GM21423 (cell line): ENCODE data around the gene PXMP2.
"Not testable (repeated sequence)": the region's sequence is repeated elsewhere in the genome, so short reads cannot be mapped to it uniquely, and the experiment has no call there.

Source experiments
- ATAC-seq: cut with Tn5 transposase; IDR thresholded peaks from one replicate; pipeline ENCODE4 v1.9.1; 2021; ENCODE audit warnings: mild to moderate bottlenecking, moderate library complexity; ENCODE audit not compliant: unreplicated experiment

Gene PXMP2

DNA sequence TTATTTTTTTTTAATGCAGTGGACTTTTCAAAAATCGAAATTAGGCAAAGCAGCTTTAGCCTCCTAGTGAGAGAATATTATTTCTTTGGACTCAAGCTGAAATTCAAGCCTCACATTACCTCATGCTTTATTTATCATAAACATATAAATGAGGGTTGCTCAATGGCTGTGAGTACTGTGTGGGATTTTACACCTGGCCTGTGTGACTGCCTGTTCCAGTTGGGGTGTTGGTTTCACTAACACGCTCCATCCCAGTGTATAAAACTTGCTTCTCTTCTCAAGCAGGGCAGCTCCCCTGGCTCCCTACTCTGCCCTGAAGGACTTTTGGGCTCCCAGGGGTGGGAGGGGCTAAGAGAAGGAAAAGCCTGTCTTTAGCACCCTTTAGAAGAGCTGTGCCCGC is 59.2 kb downstream of the PXMP2 start:
- ATAC-seq, result no peak

DNA sequence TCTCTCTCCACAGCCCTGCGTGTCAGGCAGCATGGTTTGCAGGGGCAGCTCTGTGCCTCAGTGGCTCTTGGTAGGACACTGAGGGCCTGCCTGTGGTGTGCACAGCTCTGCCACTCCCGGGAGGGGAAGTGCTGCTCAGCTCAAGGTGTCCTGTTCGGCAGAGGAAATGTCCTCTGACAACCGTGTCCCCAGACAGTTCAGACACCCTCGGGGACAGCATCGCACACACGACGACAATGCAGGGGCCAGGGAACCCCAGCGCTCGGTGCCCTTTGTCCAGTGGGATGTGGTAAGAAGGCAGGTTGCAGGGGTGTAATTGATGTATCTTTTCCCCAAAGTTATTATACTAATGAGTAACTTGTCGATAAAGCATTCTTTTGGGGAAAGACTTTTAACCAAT is 60.0 kb downstream of the PXMP2 start:
- no peak for ATAC-seq

DNA sequence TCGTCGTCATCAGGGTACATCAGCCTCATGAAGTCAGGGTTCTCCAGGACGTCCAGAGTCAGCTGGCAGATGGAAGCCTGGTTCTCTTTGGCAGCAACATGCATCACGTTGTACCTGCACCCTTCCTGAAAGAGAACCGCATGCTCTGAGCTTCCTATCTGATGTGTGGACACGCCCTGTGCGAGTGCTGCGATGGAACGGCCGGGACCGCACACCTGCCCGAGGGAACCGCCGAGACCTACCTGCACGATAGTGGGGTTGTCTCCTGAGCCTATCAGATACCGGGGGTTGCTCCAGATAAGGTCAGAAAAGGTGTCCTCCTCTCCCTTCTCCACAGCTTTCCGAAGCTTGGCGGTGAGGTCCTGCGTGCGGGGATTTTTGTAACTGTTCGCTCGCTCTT is 60.5 kb downstream of the PXMP2 start:
- ATAC-seq, result no peak

DNA sequence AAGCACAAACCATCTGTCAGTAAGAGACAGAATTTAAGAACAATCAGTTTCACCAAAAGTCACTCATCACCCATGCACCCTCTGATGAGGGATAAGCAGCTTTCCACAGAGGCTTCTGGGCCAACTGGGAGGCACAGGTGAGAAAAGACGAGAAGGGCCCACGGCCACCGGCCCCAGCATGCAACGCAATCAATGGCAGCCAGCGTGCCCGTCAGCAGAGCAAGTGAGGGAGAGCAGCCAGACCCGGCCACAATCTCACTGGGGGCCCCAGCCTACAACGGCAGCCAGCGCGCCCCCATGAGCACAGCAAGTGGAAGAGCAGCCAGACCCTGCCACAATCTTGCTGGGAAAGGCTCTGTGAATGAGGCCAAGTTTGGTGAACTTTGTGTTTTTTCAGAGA is 60.9 kb downstream of the PXMP2 start:
- ATAC-seq, result no peak

DNA sequence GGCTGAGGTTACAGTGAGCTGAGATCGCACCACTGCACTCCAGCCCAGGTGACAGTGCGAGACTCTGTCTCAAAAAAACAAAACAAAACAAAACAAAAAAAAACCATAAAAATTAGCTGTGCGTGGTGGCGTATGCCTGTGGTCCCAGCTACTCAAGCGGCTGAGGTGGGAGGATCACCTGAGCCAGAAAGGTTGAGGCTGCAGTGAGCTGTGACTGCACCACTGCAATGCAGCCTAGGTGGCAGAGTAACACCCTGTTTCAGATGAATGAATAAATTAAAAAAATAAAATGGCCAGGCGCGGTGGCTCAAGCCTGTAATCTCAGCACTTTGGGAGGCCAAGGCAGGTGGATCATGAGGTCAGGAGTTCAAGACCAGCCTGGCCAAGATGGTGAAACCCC is 66.3 kb downstream of the PXMP2 start:
- ATAC-seq, result not testable (repeated sequence)

DNA sequence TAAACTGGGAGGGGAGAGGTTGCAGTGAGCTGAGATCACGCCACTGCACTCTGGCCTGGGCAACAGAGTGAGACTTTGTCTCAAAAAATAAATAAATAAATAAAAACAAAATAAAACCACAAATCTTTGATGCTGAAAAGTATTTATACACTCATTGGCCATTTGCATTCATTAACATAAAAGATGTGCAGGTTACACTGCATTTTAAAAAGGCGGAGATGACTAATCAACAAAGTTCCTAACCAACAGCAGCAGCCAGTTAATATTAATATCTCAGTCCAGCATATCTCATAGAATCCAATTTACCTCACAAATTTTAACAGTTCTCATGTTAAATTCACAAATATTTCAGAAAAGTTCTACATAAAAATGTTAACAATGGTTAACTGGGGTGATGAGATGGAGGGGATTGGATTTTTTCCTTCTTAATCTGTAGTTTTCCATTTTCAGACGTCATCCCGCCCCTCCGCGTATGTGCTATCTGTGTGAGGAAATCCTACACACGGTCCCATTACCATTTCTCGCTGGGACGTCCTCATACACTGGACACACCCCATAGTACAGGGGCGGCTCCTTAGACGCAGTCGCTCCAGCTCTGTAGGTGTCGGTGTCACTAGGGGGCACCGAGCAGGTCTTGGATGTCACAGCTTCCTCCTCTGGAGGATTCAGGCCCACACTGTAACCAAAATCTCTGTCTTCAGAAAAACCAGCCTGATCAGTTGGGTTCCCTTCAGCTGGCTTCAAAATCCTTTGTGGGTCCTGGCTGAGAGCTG is 67.0 kb downstream of the PXMP2 start:
- no peak for ATAC-seq
